ENCODE data around the gene CA10.

DNA sequence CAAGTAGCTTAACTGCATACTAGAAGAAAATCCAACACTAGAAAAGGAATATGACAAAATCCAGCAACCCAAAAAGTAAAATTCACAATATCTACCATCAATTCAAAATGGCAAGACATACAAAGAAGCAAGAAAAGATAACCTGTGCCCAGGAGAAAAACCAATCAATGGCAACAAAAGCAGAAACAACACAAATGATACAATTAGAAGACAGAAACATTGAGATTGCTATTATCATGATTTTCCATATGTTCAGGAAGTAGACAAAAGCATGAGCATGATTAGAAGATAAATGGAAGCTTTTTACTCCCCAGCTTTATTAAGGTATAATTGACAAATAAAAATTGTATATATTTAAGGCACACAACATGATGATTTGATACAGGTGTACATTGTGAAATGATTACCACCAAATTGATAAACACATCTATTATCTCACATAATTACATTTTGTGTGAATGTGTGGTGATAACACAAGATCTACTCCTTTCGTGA, 117.3 kb downstream of the CA10 start:
- TF ChIP-seq CTCF (conservative IDR thresholded peaks at IDR 0.05; ENCODE audit: low read length) (no peak), EZH2phosphoT487 (IDR thresholded peaks at IDR 0.05; ENCODE audit: borderline replicate concordance) (no peak)
